ENCODE results near the gene MYO1H. TPM values are rescaled to one million over a fixed set of nuclear protein-coding genes. Genes with fewer than 3 reads are reported as not detected.

Gene MYO1H
- total and polyA plus RNA-seq, 2 of the 13 experiments (the other 11 are each of a cell fraction or from before 2014, with no cell fraction given): not detected

- TF ChIP-seq ZBTB7B (CRISPR knock-in tag; IDR thresholded peaks at IDR 0.05) (peak; percentile 76), SMARCE1 (IDR thresholded peaks at IDR 0.05; ENCODE audit: borderline replicate concordance) (no peak), ZSCAN21 (CRISPR knock-in tag; IDR thresholded peaks at IDR 0.05; ENCODE audit: borderline replicate concordance) (0 out of 2 replicates have a peak, but pooled peaks have one; percentile 17), ZNF430 (CRISPR knock-in tag; IDR thresholded peaks at IDR 0.05) (no peak), HNF1B (CRISPR knock-in tag; IDR thresholded peaks at IDR 0.05) (peak; percentile 32; the same call in 1 of the 2 replicates), JARID2 (CRISPR knock-in tag; IDR thresholded peaks at IDR 0.05; ENCODE audit: insufficient replicate concordance) (no peak), HNRNPLL (IDR thresholded peaks at IDR 0.05; ENCODE audit: low read depth, low read length, poor library complexity, severe bottlenecking) (peak; percentile 67), KLF15 (CRISPR knock-in tag; IDR thresholded peaks at IDR 0.05; ENCODE audit: borderline replicate concordance) (peak; percentile 70; the same call in 1 of the 2 replicates), MAX (IDR thresholded peaks at IDR 0.05) (peak; percentile 45; the same call in 1 of the 2 replicates), DPF2 (CRISPR knock-in tag; IDR thresholded peaks at IDR 0.05; ENCODE audit: borderline replicate concordance, low read depth) (no peak), ZNF317 (CRISPR knock-in tag; IDR thresholded peaks at IDR 0.05) (peak; percentile 89), KAT7 (CRISPR knock-in tag; IDR thresholded peaks at IDR 0.05; ENCODE audit: borderline replicate concordance) (0 out of 2 replicates have a peak, but pooled peaks have one; percentile 20), MED8 (CRISPR knock-in tag; IDR thresholded peaks at IDR 0.05; ENCODE audit: insufficient replicate concordance) (peak; percentile 94), U2AF1 (optimal IDR thresholded peaks at IDR 0.05; ENCODE audit: low read depth, low read length) (peak; percentile 78), PPARG (CRISPR knock-in tag; conservative IDR thresholded peaks at IDR 0.05) (no peak), ZNF75D (CRISPR knock-in tag; IDR thresholded peaks at IDR 0.05; ENCODE audit: borderline replicate concordance) (no peak), RBM22 (optimal IDR thresholded peaks at IDR 0.05; ENCODE audit: low read length) (no peak), PHF5A (CRISPR knock-in tag; IDR thresholded peaks at IDR 0.05; ENCODE audit: low read depth, unreplicated experiment) (no peak), SSRP1 (CRISPR knock-in tag; IDR thresholded peaks at IDR 0.05) (no peak), MEIS2 (CRISPR knock-in tag; IDR thresholded peaks at IDR 0.05) (no peak), ZSCAN9 (CRISPR knock-in tag; IDR thresholded peaks at IDR 0.05; ENCODE audit: borderline replicate concordance) (no peak)
- TF ChIP-seq, protein P1, sequence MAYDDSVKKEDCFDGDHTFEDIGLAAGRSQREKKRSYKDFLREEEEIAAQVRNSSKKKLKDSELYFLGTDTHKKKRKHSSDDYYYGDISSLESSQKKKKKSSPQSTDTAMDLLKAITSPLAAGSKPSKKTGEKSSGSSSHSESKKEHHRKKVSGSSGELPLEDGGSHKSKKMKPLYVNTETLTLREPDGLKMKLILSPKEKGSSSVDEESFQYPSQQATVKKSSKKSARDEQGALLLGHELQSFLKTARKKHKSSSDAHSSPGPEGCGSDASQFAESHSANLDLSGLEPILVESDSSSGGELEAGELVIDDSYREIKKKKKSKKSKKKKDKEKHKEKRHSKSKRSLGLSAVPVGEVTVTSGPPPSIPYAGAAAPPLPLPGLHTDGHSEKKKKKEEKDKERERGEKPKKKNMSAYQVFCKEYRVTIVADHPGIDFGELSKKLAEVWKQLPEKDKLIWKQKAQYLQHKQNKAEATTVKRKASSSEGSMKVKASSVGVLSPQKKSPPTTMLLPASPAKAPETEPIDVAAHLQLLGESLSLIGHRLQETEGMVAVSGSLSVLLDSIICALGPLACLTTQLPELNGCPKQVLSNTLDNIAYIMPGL (CRISPR knock-in tag; IDR thresholded peaks at IDR 0.05; ENCODE audit: borderline replicate concordance in 1 of 2, low read depth in 1 of 2): peak; percentile 74 to 80; a peak in 3 of 4 replicates
- TF ChIP-seq, protein P2, sequence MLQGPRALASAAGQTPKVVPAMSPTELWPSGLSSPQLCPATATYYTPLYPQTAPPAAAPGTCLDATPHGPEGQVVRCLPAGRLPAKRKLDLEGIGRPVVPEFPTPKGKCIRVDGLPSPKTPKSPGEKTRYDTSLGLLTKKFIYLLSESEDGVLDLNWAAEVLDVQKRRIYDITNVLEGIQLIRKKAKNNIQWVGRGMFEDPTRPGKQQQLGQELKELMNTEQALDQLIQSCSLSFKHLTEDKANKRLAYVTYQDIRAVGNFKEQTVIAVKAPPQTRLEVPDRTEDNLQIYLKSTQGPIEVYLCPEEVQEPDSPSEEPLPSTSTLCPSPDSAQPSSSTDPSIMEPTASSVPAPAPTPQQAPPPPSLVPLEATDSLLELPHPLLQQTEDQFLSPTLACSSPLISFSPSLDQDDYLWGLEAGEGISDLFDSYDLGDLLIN (CRISPR knock-in tag; IDR thresholded peaks at IDR 0.05; ENCODE audit: borderline replicate concordance): 0 out of 2 replicates have a peak, but pooled peaks have one; percentile 83
These were observed 129.7 kb downstream of the MYO1H start, which contains the start of the genes KCTD10 and UBE3B (continued) for GRCh38 chr12:109477185-109477962.

All from HepG2 (cell line).